SH-SY5Y (cell line): Measurements from ENCODE around the gene NEGR1.

Source experiments
- GATA2 ChIP-seq: IDR thresholded peaks from 2 replicates; pipeline ENCODE4 v1.6.1; 2011; ENCODE audit warnings: mild to moderate bottlenecking, low read depth, low read length
- GATA3 ChIP-seq: IDR thresholded peaks from 2 replicates; pipeline ENCODE4 v1.6.1; 2011; ENCODE audit warnings: low read depth, mild to moderate bottlenecking, low read length, moderate library complexity

DNA sequence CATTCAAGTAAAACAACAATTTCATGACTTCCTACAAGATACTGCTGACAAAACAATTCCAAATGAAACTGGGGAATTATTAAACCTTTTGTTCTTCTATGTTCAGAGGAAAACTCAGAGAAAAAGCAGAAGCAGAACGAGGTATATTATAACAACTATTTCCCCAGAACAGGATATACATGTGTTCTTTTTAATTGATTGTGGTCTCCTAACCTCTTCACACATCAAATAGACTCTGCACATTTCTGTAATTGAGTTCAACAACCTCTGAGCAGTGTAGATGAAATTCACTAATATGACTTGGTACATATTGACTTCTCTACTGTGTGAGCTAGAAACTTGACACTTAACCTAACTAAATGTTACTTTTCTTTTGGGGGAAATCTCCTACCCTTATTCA is 584.2 kb downstream of the NEGR1 start:
- no peak for TF ChIP-seq GATA2
- no peak for TF ChIP-seq GATA3
